Measurements from ENCODE around the gene SLC25A2.
A peak's percentile ranks its signal among the peaks of the same experiment; 100 is the strongest.
"Not testable (repeated sequence)": the region's sequence is repeated elsewhere in the genome, so short reads cannot be mapped to it uniquely, and the experiment has no call there.

Gene SLC25A2

GRCh38 chr5:141319202-141319601 lies 15.4 kb upstream of the SLC25A2 start:
- FAIRE-seq (no peak), DNase-seq (ENCODE audit: insufficient read length, low spot score) (no peak)

DNA sequence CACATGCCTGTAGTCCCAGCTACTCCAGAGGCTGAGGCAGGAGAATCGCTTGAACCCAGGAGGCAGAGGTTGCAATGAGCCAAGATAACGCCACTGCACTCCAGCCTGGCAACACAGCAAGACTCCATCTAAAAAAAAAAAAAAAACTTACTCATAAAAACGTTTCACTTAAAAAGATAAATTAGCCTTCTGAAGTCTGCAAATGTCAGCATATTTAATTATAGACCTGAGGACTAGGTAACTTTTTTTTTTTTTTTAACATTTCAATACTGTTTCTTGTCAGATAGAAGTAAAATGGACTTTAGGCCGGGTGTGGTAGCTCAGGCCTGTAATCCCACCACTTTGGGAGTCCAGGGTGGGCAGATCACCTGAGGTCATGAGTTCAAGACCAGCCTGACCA lies 13.1 kb upstream of the SLC25A2 start:
- not testable (repeated sequence) for DNase-seq (ENCODE audit: insufficient read length, low spot score); FAIRE-seq

More at GRCh38 chr5:141319202-141319601, 15.4 kb upstream of the SLC25A2 start:
- TF ChIP-seq POU2F2 (IDR thresholded peaks at IDR 0.05; ENCODE audit: low read depth, low read length) (no peak), POLR2AphosphoS5 (IDR thresholded peaks at IDR 0.05; ENCODE audit: low read depth, low read length) (no peak), SPI1 (IDR thresholded peaks at IDR 0.05; ENCODE audit: low read depth, low read length) (no peak), TAF1 (IDR thresholded peaks at IDR 0.05; ENCODE audit: low read depth, low read length) (no peak), PAX5 (IDR thresholded peaks at IDR 0.05; ENCODE audit: insufficient read depth, low read length, severe bottlenecking) (no peak), POLR2A (IDR thresholded peaks at IDR 0.05; ENCODE audit: low read depth, low read length) (no peak; the same call in 1 of the 2 replicates)

- DNase-seq (ENCODE audit: insufficient read length, low spot score) (no peak), FAIRE-seq (no peak)
- TF ChIP-seq PAX5 (IDR thresholded peaks at IDR 0.05; ENCODE audit: insufficient read depth, low read length, severe bottlenecking) (no peak), TAF1 (IDR thresholded peaks at IDR 0.05; ENCODE audit: low read depth, low read length) (no peak), POU2F2 (IDR thresholded peaks at IDR 0.05; ENCODE audit: low read depth, low read length) (no peak), SPI1 (IDR thresholded peaks at IDR 0.05; ENCODE audit: low read depth, low read length) (peak; percentile 64)
Measured at GRCh38 chr5:141313711-141314110, 9.9 kb upstream of the SLC25A2 start.

- no peak for FAIRE-seq
Measured at GRCh38 chr5:141306630-141307029, 2.8 kb upstream of the SLC25A2 start.

GRCh38 chr5:141298376-141298775 lies 5.5 kb downstream of the SLC25A2 start:
- no peak for FAIRE-seq
- TF ChIP-seq PAX5 (IDR thresholded peaks at IDR 0.05; ENCODE audit: insufficient read depth, low read length, severe bottlenecking) (no peak), POLR2AphosphoS5 (IDR thresholded peaks at IDR 0.05; ENCODE audit: low read depth, low read length) (no peak), TAF1 (IDR thresholded peaks at IDR 0.05; ENCODE audit: low read depth, low read length) (no peak), POLR2A (IDR thresholded peaks at IDR 0.05; ENCODE audit: low read depth, low read length) (no peak), POU2F2 (IDR thresholded peaks at IDR 0.05; ENCODE audit: low read depth, low read length) (no peak), SPI1 (IDR thresholded peaks at IDR 0.05; ENCODE audit: low read depth, low read length) (no peak)
- DNase-seq (ENCODE audit: insufficient read length, low spot score) = no peak

More at GRCh38 chr5:141306630-141307029, 2.8 kb upstream of the SLC25A2 start:
- no peak for TF ChIP-seq POU2F2 (IDR thresholded peaks at IDR 0.05; ENCODE audit: low read depth, low read length)
- TF ChIP-seq PAX5 (IDR thresholded peaks at IDR 0.05; ENCODE audit: insufficient read depth, low read length, severe bottlenecking) = no peak
- no peak for TF ChIP-seq SPI1 (IDR thresholded peaks at IDR 0.05; ENCODE audit: low read depth, low read length)
- no peak for TF ChIP-seq POLR2A (IDR thresholded peaks at IDR 0.05; ENCODE audit: low read depth, low read length)
- no peak for DNase-seq (ENCODE audit: insufficient read length, low spot score)

DNA sequence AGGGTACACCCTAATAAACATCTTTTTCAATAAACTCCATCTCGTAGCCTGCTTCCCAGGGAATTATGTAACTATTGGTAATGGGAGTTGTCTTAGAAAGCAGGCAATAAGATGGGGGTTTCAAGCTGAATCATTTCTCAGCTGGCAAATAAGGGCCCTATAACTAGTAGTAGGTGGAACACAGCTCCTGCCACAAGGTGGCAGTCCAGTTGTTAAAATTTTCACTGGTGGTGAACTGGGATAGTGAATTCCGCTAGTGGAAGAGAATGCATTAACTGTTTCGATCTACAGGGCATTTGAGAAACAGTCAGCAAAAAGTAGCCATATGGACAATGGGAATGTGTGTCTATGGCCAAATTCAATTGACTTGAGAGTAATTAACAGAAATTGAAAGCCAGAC lies 30.9 kb downstream of the SLC25A2 start:
- TF ChIP-seq PAX5 (IDR thresholded peaks at IDR 0.05; ENCODE audit: insufficient read depth, low read length, severe bottlenecking) = no peak
- TF ChIP-seq TAF1 (IDR thresholded peaks at IDR 0.05; ENCODE audit: low read depth, low read length) = no peak
- no peak for TF ChIP-seq POU2F2 (IDR thresholded peaks at IDR 0.05; ENCODE audit: low read depth, low read length)
- TF ChIP-seq POLR2AphosphoS5 (IDR thresholded peaks at IDR 0.05; ENCODE audit: low read depth, low read length) = no peak
- TF ChIP-seq POLR2A (IDR thresholded peaks at IDR 0.05; ENCODE audit: low read depth, low read length) = no peak
- no peak for TF ChIP-seq SPI1 (IDR thresholded peaks at IDR 0.05; ENCODE audit: low read depth, low read length)
- DNase-seq (ENCODE audit: insufficient read length, low spot score) = no peak
- no peak for FAIRE-seq

GRCh38 chr5:141269195-141269594 lies 34.7 kb downstream of the SLC25A2 start:
- TF ChIP-seq SPI1 (IDR thresholded peaks at IDR 0.05; ENCODE audit: low read depth, low read length) (no peak), PAX5 (IDR thresholded peaks at IDR 0.05; ENCODE audit: insufficient read depth, low read length, severe bottlenecking) (no peak), POLR2AphosphoS5 (IDR thresholded peaks at IDR 0.05; ENCODE audit: low read depth, low read length) (no peak)
- no peak for FAIRE-seq
- no peak for DNase-seq (ENCODE audit: insufficient read length, low spot score)

DNA sequence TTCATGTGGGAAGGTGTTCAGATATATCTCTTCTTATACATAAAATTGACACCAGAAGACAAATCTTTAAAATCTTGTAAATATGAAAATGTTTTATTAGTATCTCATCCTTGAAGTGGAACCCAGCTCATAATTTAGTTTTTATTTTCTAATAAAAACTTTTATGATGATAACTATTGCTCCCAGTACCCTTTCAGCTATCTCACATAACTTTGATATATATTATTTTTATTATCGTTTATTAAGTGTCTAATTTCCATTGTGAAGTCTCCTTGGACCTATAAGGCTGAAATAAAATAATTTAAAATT lies 42.7 kb downstream of the SLC25A2 start:
- DNase-seq (ENCODE audit: insufficient read length, low spot score) = no peak
- TF ChIP-seq PAX5 (IDR thresholded peaks at IDR 0.05; ENCODE audit: insufficient read depth, low read length, severe bottlenecking) (no peak), TAF1 (IDR thresholded peaks at IDR 0.05; ENCODE audit: low read depth, low read length) (no peak), POLR2A (IDR thresholded peaks at IDR 0.05; ENCODE audit: low read depth, low read length) (no peak), SPI1 (IDR thresholded peaks at IDR 0.05; ENCODE audit: low read depth, low read length) (no peak), POU2F2 (IDR thresholded peaks at IDR 0.05; ENCODE audit: low read depth, low read length) (no peak), POLR2AphosphoS5 (IDR thresholded peaks at IDR 0.05; ENCODE audit: low read depth, low read length) (no peak)
- no peak for FAIRE-seq

GRCh38 chr5:141260458-141261237 lies 43.2 kb downstream of the SLC25A2 start:
- no peak for DNase-seq (ENCODE audit: insufficient read length, low spot score)
- no peak for FAIRE-seq
- TF ChIP-seq POU2F2 (IDR thresholded peaks at IDR 0.05; ENCODE audit: low read depth, low read length) (no peak), TAF1 (IDR thresholded peaks at IDR 0.05; ENCODE audit: low read depth, low read length) (no peak), PAX5 (IDR thresholded peaks at IDR 0.05; ENCODE audit: insufficient read depth, low read length, severe bottlenecking) (no peak), POLR2A (IDR thresholded peaks at IDR 0.05; ENCODE audit: low read depth, low read length) (no peak), POLR2AphosphoS5 (IDR thresholded peaks at IDR 0.05; ENCODE audit: low read depth, low read length) (no peak), SPI1 (IDR thresholded peaks at IDR 0.05; ENCODE audit: low read depth, low read length) (no peak)

GRCh38 chr5:141258948-141259347 lies 44.9 kb downstream of the SLC25A2 start:
- FAIRE-seq (no peak), DNase-seq (ENCODE audit: insufficient read length, low spot score) (no peak)
- no peak for TF ChIP-seq PAX5 (IDR thresholded peaks at IDR 0.05; ENCODE audit: insufficient read depth, low read length, severe bottlenecking)
- TF ChIP-seq TAF1 (IDR thresholded peaks at IDR 0.05; ENCODE audit: low read depth, low read length) = no peak
- TF ChIP-seq POLR2A (IDR thresholded peaks at IDR 0.05; ENCODE audit: low read depth, low read length) = no peak
- TF ChIP-seq POU2F2 (IDR thresholded peaks at IDR 0.05; ENCODE audit: low read depth, low read length) = no peak
- no peak for TF ChIP-seq SPI1 (IDR thresholded peaks at IDR 0.05; ENCODE audit: low read depth, low read length)
- TF ChIP-seq POLR2AphosphoS5 (IDR thresholded peaks at IDR 0.05; ENCODE audit: low read depth, low read length) = no peak

Measured in GM12891 (cell line).